ENCODE data around the gene GRIA3. TPM values are rescaled to one million over a fixed set of nuclear protein-coding genes. Genes with fewer than 3 reads are reported as not detected.

The GRIA3 gene
- total and polyA plus RNA-seq, 2 donors (not counting 1 experiment from before 2014, with no cell fraction given) = 0.52 to 2.3 TPM

- no peaks in the 10 kb centered on the region for H4K20me1 ChIP-seq (ENCODE audit: control insufficient read depth, extremely low read depth, insufficient read depth, low read length)
- H3K79me2 ChIP-seq (ENCODE audit: control insufficient read depth, insufficient read depth, low read length) = no peaks in the 10 kb centered on the region
- no peak overlapping the region for H3K27ac ChIP-seq (ENCODE audit: insufficient read depth, low read length)
- H2AFZ ChIP-seq (ENCODE audit: low read length) = no peak overlapping the region
- H3K36me3 ChIP-seq (ENCODE audit: control insufficient read depth, insufficient read depth, low read length) = no peaks in the 10 kb centered on the region
- no peaks in the 10 kb centered on the region for H3K9me3 ChIP-seq (ENCODE audit: control insufficient read depth, insufficient read depth, low read depth, low read length)
- H3K27me3 ChIP-seq (ENCODE audit: control insufficient read depth, insufficient read depth, low read length) = no peaks in the 10 kb centered on the region
- no peak overlapping the region for H3K9ac ChIP-seq (ENCODE audit: insufficient read depth, low read length)
- DNase-seq (ENCODE audit: low read depth in 2 of 2) = no peak
- no peaks in the 10 kb centered on the region for H3K4me1 ChIP-seq (ENCODE audit: control insufficient read depth, extremely low read depth, insufficient read depth, low read length)
- no peak overlapping the region for H3K4me3 ChIP-seq (replicated peaks in 1 of 4; ENCODE audit: control extremely low read depth in 1 of 4, insufficient read depth in 1 of 4, low read depth in 3 of 4, low read length in 4 of 4)
- no peak overlapping the region for H3K4me2 ChIP-seq (ENCODE audit: extremely low read depth, insufficient read depth, low read length)
- TF ChIP-seq, protein P1, sequence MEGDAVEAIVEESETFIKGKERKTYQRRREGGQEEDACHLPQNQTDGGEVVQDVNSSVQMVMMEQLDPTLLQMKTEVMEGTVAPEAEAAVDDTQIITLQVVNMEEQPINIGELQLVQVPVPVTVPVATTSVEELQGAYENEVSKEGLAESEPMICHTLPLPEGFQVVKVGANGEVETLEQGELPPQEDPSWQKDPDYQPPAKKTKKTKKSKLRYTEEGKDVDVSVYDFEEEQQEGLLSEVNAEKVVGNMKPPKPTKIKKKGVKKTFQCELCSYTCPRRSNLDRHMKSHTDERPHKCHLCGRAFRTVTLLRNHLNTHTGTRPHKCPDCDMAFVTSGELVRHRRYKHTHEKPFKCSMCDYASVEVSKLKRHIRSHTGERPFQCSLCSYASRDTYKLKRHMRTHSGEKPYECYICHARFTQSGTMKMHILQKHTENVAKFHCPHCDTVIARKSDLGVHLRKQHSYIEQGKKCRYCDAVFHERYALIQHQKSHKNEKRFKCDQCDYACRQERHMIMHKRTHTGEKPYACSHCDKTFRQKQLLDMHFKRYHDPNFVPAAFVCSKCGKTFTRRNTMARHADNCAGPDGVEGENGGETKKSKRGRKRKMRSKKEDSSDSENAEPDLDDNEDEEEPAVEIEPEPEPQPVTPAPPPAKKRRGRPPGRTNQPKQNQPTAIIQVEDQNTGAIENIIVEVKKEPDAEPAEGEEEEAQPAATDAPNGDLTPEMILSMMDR (conservative IDR thresholded peaks at IDR 0.05 in 1 of 2, IDR thresholded peaks at IDR 0.05 in 1 of 2; ENCODE audit: low read depth in 1 of 2, low read length in 2 of 2) = no peak
- TF ChIP-seq EZH2 (IDR thresholded peaks at IDR 0.05; ENCODE audit: low read length, missing control alignments) = no peak
Observed at GRCh38 chrX:123254457-123254856, 70.4 kb downstream of the GRIA3 start.

DNA sequence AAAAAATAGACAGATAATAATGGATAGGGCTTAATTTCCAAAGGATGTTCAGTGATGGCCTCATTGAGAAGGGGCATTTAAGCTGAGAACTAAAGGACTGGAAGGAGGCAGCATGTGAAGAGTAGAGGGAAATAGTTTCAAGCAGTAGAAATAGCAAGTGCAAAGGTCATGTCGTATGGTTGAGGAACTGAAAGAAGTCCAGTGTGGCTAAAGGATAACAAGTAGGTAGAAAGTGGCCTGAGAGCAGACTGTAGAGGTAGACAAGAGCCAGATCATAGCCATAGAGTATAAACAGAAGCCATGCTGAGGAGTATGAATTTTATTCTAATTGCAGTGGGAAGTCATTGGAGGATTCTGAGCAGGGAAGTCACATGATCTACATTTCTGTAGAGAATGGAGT, 72.3 kb downstream of the GRIA3 start:
- Histone ChIP-seq H3K4me2 (ENCODE audit: extremely low read depth, insufficient read depth, low read length) (no peak overlapping the region), H3K36me3 (ENCODE audit: control insufficient read depth, insufficient read depth, low read length) (no peaks in the 10 kb centered on the region), H2AFZ (ENCODE audit: low read length) (no peak overlapping the region), H3K4me1 (ENCODE audit: control insufficient read depth, extremely low read depth, insufficient read depth, low read length) (no peaks in the 10 kb centered on the region), H3K27me3 (ENCODE audit: control insufficient read depth, insufficient read depth, low read length) (no peaks in the 10 kb centered on the region), H3K4me3 (replicated peaks in 1 of 4; ENCODE audit: control extremely low read depth in 1 of 4, insufficient read depth in 1 of 4, low read depth in 3 of 4, low read length in 4 of 4) (no peak overlapping the region), H3K9ac (ENCODE audit: insufficient read depth, low read length) (no peak overlapping the region), H4K20me1 (ENCODE audit: control insufficient read depth, extremely low read depth, insufficient read depth, low read length) (no peaks in the 10 kb centered on the region), H3K27ac (ENCODE audit: insufficient read depth, low read length) (no peak overlapping the region), H3K9me3 (ENCODE audit: control insufficient read depth, insufficient read depth, low read depth, low read length) (no peaks in the 10 kb centered on the region), H3K79me2 (ENCODE audit: control insufficient read depth, insufficient read depth, low read length) (no peaks in the 10 kb centered on the region)
- TF ChIP-seq, protein P1 (conservative IDR thresholded peaks at IDR 0.05 in 1 of 2, IDR thresholded peaks at IDR 0.05 in 1 of 2; ENCODE audit: low read depth in 1 of 2, low read length in 2 of 2) = no peak
- no peak for TF ChIP-seq EZH2 (IDR thresholded peaks at IDR 0.05; ENCODE audit: low read length, missing control alignments)
- no peak for DNase-seq (ENCODE audit: low read depth in 2 of 2)

DNA sequence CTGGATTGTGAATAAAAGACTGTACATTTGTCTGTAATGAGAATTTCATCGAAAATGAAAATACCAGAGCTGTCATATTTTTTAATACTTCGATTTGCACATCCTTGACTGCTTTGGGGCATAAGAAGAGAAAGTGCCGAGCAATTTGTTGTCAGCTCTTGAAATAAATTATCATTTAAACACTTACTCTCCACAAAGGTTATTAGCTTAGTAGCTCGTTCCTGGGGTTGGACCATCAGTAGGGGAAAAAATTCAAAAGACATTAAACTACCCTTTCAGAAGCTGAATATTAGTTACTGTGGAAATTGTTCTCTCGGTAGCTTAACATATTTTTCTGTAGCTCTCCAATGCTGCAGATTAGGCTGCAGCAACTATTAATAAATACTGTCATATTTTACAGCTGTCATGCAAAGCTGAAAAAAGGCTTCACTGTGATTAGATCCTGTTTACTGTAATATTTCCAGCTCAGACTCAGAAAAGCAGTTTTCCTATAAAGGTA, 76.9 kb downstream of the GRIA3 start:
- H3K4me1 ChIP-seq (ENCODE audit: control insufficient read depth, extremely low read depth, insufficient read depth, low read length) = no peaks in the 10 kb centered on the region
- DNase-seq (ENCODE audit: low read depth in 2 of 2) = no peak
- H3K79me2 ChIP-seq (ENCODE audit: control insufficient read depth, insufficient read depth, low read length) = no peaks in the 10 kb centered on the region
- no peak overlapping the region for H2AFZ ChIP-seq (ENCODE audit: low read length)
- TF ChIP-seq, protein P1 (conservative IDR thresholded peaks at IDR 0.05 in 1 of 2, IDR thresholded peaks at IDR 0.05 in 1 of 2; ENCODE audit: low read depth in 1 of 2, low read length in 2 of 2) = no peak
- TF ChIP-seq EZH2 (IDR thresholded peaks at IDR 0.05; ENCODE audit: low read length, missing control alignments) = no peak
- no peaks in the 10 kb centered on the region for H3K27me3 ChIP-seq (ENCODE audit: control insufficient read depth, insufficient read depth, low read length)
- H4K20me1 ChIP-seq (ENCODE audit: control insufficient read depth, extremely low read depth, insufficient read depth, low read length) = no peaks in the 10 kb centered on the region
- H3K36me3 ChIP-seq (ENCODE audit: control insufficient read depth, insufficient read depth, low read length) = no peaks in the 10 kb centered on the region
- no peaks in the 10 kb centered on the region for H3K9me3 ChIP-seq (ENCODE audit: control insufficient read depth, insufficient read depth, low read depth, low read length)
- no peak overlapping the region for H3K4me2 ChIP-seq (ENCODE audit: extremely low read depth, insufficient read depth, low read length)
- H3K4me3 ChIP-seq (replicated peaks in 1 of 4; ENCODE audit: control extremely low read depth in 1 of 4, insufficient read depth in 1 of 4, low read depth in 3 of 4, low read length in 4 of 4) = no peak overlapping the region
- H3K9ac ChIP-seq (ENCODE audit: insufficient read depth, low read length) = no peak overlapping the region
- H3K27ac ChIP-seq (ENCODE audit: insufficient read depth, low read length) = no peak overlapping the region

Data from fibroblast of lung (primary cell).